ENCODE data around the gene LRRC4C. TPM values are rescaled to one million over a fixed set of nuclear protein-coding genes. Genes with fewer than 3 reads are reported as not detected.

LRRC4C gene
- total and polyA plus RNA-seq, 2 donors (not counting 3 experiments of a cell fraction or from before 2014, with no cell fraction given), result not detected

- no peak for FAIRE-seq
- Histone ChIP-seq H3K9me3 (replicated peaks; ENCODE audit: control insufficient read depth, insufficient read depth, low read length) (peaks cover 2% of the 10 kb centered on the region), H3K4me3 (replicated peaks in 1 of 3; ENCODE audit: insufficient read depth in 1 of 3, low read depth in 1 of 3, low read length in 3 of 3) (no peak overlapping the region), H3K27ac (ENCODE audit: insufficient read depth, low read depth, low read length) (no peak overlapping the region), H3K4me2 (ENCODE audit: insufficient read depth, low read length) (no peak overlapping the region), H3K27me3 (ENCODE audit: control insufficient read depth in 2 of 2, insufficient read depth in 2 of 2, low read length in 2 of 2) (no peaks in the 10 kb centered on the region), H3K9me1 (replicated peaks; ENCODE audit: control insufficient read depth, extremely low read depth, insufficient read depth, low read length) (no peaks in the 10 kb centered on the region), H3K36me3 (ENCODE audit: control insufficient read depth in 2 of 2, extremely low read depth in 1 of 2, insufficient read depth in 2 of 2, low read length in 2 of 2) (no peaks in the 10 kb centered on the region), H3K79me2 (ENCODE audit: control insufficient read depth, insufficient read depth, low read length) (no peaks in the 10 kb centered on the region), H3K4me1 (ENCODE audit: control insufficient read depth, extremely low read depth, insufficient read depth, low read length) (no peaks in the 10 kb centered on the region), H2AFZ (ENCODE audit: low read depth, low read length) (no peak overlapping the region), H4K20me1 (replicated peaks; ENCODE audit: control insufficient read depth, extremely low read depth, insufficient read depth, low read length) (no peaks in the 10 kb centered on the region), H3K9ac (replicated peaks; ENCODE audit: extremely low read depth, insufficient read depth, low read length) (no peak overlapping the region)
- TF ChIP-seq GATA2 (IDR thresholded peaks at IDR 0.05; ENCODE audit: insufficient read depth, insufficient read length, low read depth, low read length) (no peak), POLR2AphosphoS5 (IDR thresholded peaks at IDR 0.05; ENCODE audit: insufficient read depth, low read depth, low read length) (no peak), JUN (IDR thresholded peaks at IDR 0.05; ENCODE audit: borderline replicate concordance, insufficient read depth, insufficient read length, low read depth) (no peak), CTCF (IDR thresholded peaks at IDR 0.05; ENCODE audit: extremely low read depth in 1 of 2, insufficient read depth in 1 of 2, low read depth in 1 of 2, low read length in 2 of 2) (no peak), POLR2A (IDR thresholded peaks at IDR 0.05; ENCODE audit: low read depth, low read length) (no peak), FOS (IDR thresholded peaks at IDR 0.05; ENCODE audit: borderline replicate concordance, insufficient read depth, low read length) (no peak), MYC (IDR thresholded peaks at IDR 0.05; ENCODE audit: low read depth, low read length) (no peak), MAX (IDR thresholded peaks at IDR 0.05; ENCODE audit: insufficient read depth, insufficient read length) (no peak)
- intact Hi-C loops (cut with micrococcal nuclease) (no loop called here), dilution Hi-C loops (cut with MboI; ENCODE audit: extremely low pct_ligation_motif_present, low sequenced_read_pairs) (no loop called here)
- BruUV-seq (replicated peaks), result no TSS peak
- POLR2A ChIA-PET, result no interaction called here
- CTCF ChIA-PET, result no interaction called here
- DNase-seq (ENCODE audit: low read depth, low spot score), result no peak
Measured at GRCh38 chr11:40958707-40959106, 500.7 kb downstream of the LRRC4C start.

All from endothelial cell of umbilical vein (primary cell).